ENCODE data around the gene MSRB1. TPM values are rescaled to one million over a fixed set of nuclear protein-coding genes. Genes with fewer than 3 reads are reported as not detected.

Gene MSRB1
- total RNA-seq, 3 donors from 2014 or later (not counting 1 experiment from before 2014, with no cell fraction given), result 10.8 to 19.9 (median 14.8) TPM

DNA sequence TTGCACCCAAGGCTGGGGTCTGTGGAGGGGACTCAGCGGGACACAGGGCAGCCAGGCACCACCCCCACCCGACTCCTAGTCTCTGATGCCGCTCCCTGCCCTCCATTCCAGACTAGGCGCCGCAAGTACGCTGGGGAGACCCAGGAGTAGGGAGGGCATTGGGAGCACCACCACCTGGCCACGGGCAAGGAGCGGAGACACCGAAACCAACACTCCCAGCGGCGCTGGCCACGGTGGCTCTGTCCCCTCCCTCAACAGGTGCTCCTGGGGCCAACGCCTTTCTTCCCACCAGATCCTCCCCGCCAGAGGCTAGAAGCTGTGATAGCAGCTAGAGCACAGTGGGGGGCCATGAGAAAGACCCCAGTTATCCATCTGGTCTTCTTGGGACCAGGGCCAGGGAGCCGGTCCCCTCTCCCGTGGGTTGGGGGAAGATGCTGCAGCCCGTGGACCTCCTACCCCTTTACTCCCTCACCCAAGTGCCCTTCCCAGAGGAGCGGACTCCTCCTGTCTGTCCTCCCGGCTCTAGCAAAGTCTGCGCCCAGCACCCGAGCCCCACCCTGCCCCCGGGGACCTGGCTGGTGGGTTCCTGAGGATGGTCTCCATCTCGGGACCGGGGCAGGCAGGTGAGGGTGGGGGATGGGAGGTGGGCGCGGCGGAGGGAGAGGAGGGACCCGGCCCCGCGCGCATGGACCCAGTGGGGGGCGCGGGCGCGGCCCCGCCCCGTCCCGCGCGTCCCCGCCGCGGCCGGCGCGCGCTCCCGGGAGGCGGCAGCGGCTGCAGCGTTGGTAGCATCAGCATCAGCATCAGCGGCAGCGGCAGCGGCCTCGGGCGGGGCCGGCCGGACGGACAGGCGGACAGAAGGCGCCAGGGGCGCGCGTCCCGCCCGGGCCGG, 46.5 kb upstream of the MSRB1 start, which contains the start of gene SYNGR3:
Gene SYNGR3 (plus strand): TSS at position 762 of the 892 bp plus-strand sequence. CDS start 133 bp downstream, outside the sequence.
- Histone ChIP-seq H3K27ac (ENCODE audit: low read length) (peak within 1 kb of the TSS; percentile 72), H3K9me3 (ENCODE audit: control insufficient read depth, insufficient read depth, low read length) (no peaks in the 10 kb centered on the region), H3K36me3 (ENCODE audit: control insufficient read depth, insufficient read depth, low read length) (peaks cover 10% of the 10 kb centered on the region), H3K27me3 (ENCODE audit: control insufficient read depth, insufficient read depth, low read length) (peaks cover 2% of the 10 kb centered on the region), H3K4me3 (ENCODE audit: low read length) (peak within 1 kb of the TSS; percentile 55), H3K4me1 (ENCODE audit: control insufficient read depth, insufficient read depth, low read length) (peaks cover 42% of the 10 kb centered on the region)
- Mint-ChIP-seq H3K9me3 (no peaks in the 10 kb centered on the region), H3K4me1 (peaks cover 0 to 37% of the 10 kb centered on the region in 2 donors), H3K4me3 (peak within 1 kb of the TSS; percentile 84), H3K27me3 (ENCODE audit: low read depth in 2 of 2) (peaks cover 0 to 2% of the 10 kb centered on the region in 2 donors), H3K36me3 (no peaks in the 10 kb centered on the region), H3K27ac (peak within 1 kb of the TSS; percentile 84)
- 12% methylated on average over 67 of the region's 67 CpGs for WGBS (ENCODE audit: insufficient coverage)
- DNase-seq (peak in 1 of 2 donors; percentile 28), ATAC-seq (no peak)
- intact Hi-C loops (cut with micrococcal nuclease), result no loop called here
- no peak for TF ChIP-seq CTCF (IDR thresholded peaks at IDR 0.05)

- peaks cover 47% of the 10 kb centered on the region for H3K4me1 ChIP-seq (ENCODE audit: control insufficient read depth, insufficient read depth, low read length)
- DNase-seq (no peak), ATAC-seq (no peak)
- peaks cover 0 to 7% of the 10 kb centered on the region in 2 donors for H3K27me3 Mint-ChIP-seq (ENCODE audit: low read depth in 2 of 2)
- peaks cover 9% of the 10 kb centered on the region for H3K27me3 ChIP-seq (ENCODE audit: control insufficient read depth, insufficient read depth, low read length)
- H3K36me3 Mint-ChIP-seq, result no peaks in the 10 kb centered on the region
- no peak overlapping the region for H3K4me3 ChIP-seq (ENCODE audit: low read length)
- H3K4me3 Mint-ChIP-seq, result no peak overlapping the region
- H3K4me1 Mint-ChIP-seq, result peaks cover 4 to 37% of the 10 kb centered on the region in 2 donors
- TF ChIP-seq CTCF (IDR thresholded peaks at IDR 0.05), result no peak
- no peaks in the 10 kb centered on the region for H3K9me3 Mint-ChIP-seq
- peaks cover 10% of the 10 kb centered on the region for H3K36me3 ChIP-seq (ENCODE audit: control insufficient read depth, insufficient read depth, low read length)
- intact Hi-C loops (cut with micrococcal nuclease), result no loop called here
- no peaks in the 10 kb centered on the region for H3K9me3 ChIP-seq (ENCODE audit: control insufficient read depth, insufficient read depth, low read length)
- H3K27ac Mint-ChIP-seq, result no peak overlapping the region
- H3K27ac ChIP-seq (ENCODE audit: low read length), result no peak overlapping the region
- 97% methylated on average over 10 of the region's 10 CpGs for WGBS (ENCODE audit: insufficient coverage)
Observed at GRCh38 chr16:1987198-1987597, 44.2 kb upstream of the MSRB1 start.

DNA sequence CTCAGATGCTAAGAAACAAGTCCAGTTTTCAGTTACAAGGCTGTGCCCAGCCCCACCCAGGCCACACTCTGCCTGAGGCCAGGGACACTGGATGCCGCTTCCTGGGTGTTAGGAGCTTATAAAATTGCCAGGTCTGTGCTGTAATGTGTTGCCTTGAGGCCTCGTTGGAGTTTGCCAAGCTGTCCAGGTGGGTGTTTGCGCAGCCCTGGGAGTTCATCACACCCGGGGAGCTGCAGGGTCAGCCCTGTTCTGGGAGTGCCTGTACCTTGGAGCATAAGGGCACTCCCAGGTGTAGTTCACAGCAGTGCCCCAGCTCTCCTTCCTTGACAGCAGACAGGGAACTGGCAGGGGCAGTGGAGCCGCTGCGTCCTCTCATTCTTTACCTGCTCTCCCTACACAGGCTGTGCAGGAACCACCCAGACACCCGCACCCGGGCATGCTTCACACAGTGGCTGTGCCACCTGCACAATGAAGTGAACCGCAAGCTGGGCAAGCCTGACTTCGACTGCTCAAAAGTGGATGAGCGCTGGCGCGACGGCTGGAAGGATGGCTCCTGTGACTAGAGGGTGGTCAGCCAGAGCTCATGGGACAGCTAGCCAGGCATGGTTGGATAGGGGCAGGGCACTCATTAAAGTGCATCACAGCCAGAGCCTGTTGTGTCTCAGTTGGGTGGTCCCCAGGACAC, 42.6 kb upstream of the MSRB1 start:
- no peaks in the 10 kb centered on the region for H3K9me3 ChIP-seq (ENCODE audit: control insufficient read depth, insufficient read depth, low read length)
- DNase-seq, result no peak
- intact Hi-C loops (cut with micrococcal nuclease), result no loop called here
- no peak overlapping the region for H3K27ac ChIP-seq (ENCODE audit: low read length)
- H3K27me3 Mint-ChIP-seq (ENCODE audit: low read depth in 2 of 2), result peaks cover 0 to 14% of the 10 kb centered on the region in 2 donors
- H3K9me3 Mint-ChIP-seq, result no peaks in the 10 kb centered on the region
- peak overlapping the region; percentile 55 for H3K4me3 Mint-ChIP-seq
- H3K4me1 ChIP-seq (ENCODE audit: control insufficient read depth, insufficient read depth, low read length), result peaks cover 34% of the 10 kb centered on the region
- peaks cover 4 to 26% of the 10 kb centered on the region in 2 donors for H3K4me1 Mint-ChIP-seq
- H3K36me3 Mint-ChIP-seq, result no peaks in the 10 kb centered on the region
- H3K4me3 ChIP-seq (ENCODE audit: low read length), result no peak overlapping the region
- no peak for TF ChIP-seq CTCF (IDR thresholded peaks at IDR 0.05)
- peaks cover 10% of the 10 kb centered on the region for H3K36me3 ChIP-seq (ENCODE audit: control insufficient read depth, insufficient read depth, low read length)
- ATAC-seq, result no peak
- WGBS (ENCODE audit: insufficient coverage), result 97% methylated on average over 14 of the region's 14 CpGs
- no peak overlapping the region for H3K27ac Mint-ChIP-seq
- peaks cover 24% of the 10 kb centered on the region for H3K27me3 ChIP-seq (ENCODE audit: control insufficient read depth, insufficient read depth, low read length)

Data from natural killer cell (primary cell).